ENCODE results near the gene PRKCB.

- TF ChIP-seq CTCF (IDR thresholded peaks at IDR 0.05) (no peak), POLR2A (IDR thresholded peaks at IDR 0.05) (no peak)
Measured at GRCh38 chr16:23934610-23935236, 98.9 kb downstream of the PRKCB start.
